Brain microvascular endothelial cell (primary cell): ENCODE data around the gene SHISA6.

ENCODE experiments used
- DNase-seq: peaks from one replicate; pipeline ENCODE4 v3.0.0-alpha.2; 2020
- H3K27ac ChIP-seq: fragments of 250-450 bp; sonication (Bioruptor Pico); 2 replicates; pipeline ENCODE4 v1.5.1; 2020; ENCODE audit warnings: mild to moderate bottlenecking, moderate library complexity
- H3K27me3 ChIP-seq: fragments of 250-450 bp; sonication (Bioruptor Pico); replicated peaks from 2 replicates; pipeline ENCODE4 v1.5.1; 2020; ENCODE audit warnings: mild to moderate bottlenecking
- H3K36me3 ChIP-seq: fragments of 250-450 bp; sonication (Bioruptor Pico); replicated peaks from 2 replicates; pipeline ENCODE4 v1.5.1; 2020; ENCODE audit warnings: mild to moderate bottlenecking
- H3K4me3 ChIP-seq: 2 replicates; pipeline ENCODE4 v1.5.1; 2011; ENCODE audit warnings: low read depth, mild to moderate bottlenecking, control low read depth, low read length, moderate library complexity
- CTCF ChIP-seq: IDR thresholded peaks from 2 replicates; pipeline ENCODE4 v1.5.1; 2011; ENCODE audit warnings: low read depth, mild to moderate bottlenecking, moderate library complexity, low read length, control low read depth, inconsistent platforms; ENCODE audit errors: missing control alignments
- in situ Hi-C: cut with HindIII; loops from 2 replicates; pipeline ENCODE4 v1.10.0; 2017; ENCODE audit warnings: low sequenced_read_pairs, low pct_ligation_motif_present

SHISA6 gene

GRCh38 chr17:11278186-11278991 is 37.4 kb downstream of the SHISA6 start:
- no peak for DNase-seq
- H3K36me3 ChIP-seq = no peaks in the 10 kb centered on the region
- in situ Hi-C loops = no loop called here
- no peaks in the 10 kb centered on the region for H3K27me3 ChIP-seq
- no peak for TF ChIP-seq CTCF
- H3K27ac ChIP-seq = no peak overlapping the region
- H3K4me3 ChIP-seq = no peak overlapping the region

- no peak overlapping the region for H3K27ac ChIP-seq
- H3K36me3 ChIP-seq = no peaks in the 10 kb centered on the region
- no peak overlapping the region for H3K4me3 ChIP-seq
- in situ Hi-C loops = no loop called here
- no peaks in the 10 kb centered on the region for H3K27me3 ChIP-seq
- TF ChIP-seq CTCF = no peak
- no peak for DNase-seq
Measured at GRCh38 chr17:11278992-11279270, 37.9 kb downstream of the SHISA6 start.

GRCh38 chr17:11279776-11280344 is 38.8 kb downstream of the SHISA6 start:
- no peak for DNase-seq
- Histone ChIP-seq H3K36me3 (no peaks in the 10 kb centered on the region), H3K27me3 (no peaks in the 10 kb centered on the region), H3K27ac (no peak overlapping the region), H3K4me3 (no peak overlapping the region)
- TF ChIP-seq CTCF = no peak
- in situ Hi-C loops = no loop called here

GRCh38 chr17:11282586-11282985 is 41.6 kb downstream of the SHISA6 start:
- Histone ChIP-seq H3K36me3 (no peaks in the 10 kb centered on the region), H3K4me3 (no peak overlapping the region), H3K27ac (no peak overlapping the region), H3K27me3 (no peaks in the 10 kb centered on the region)
- in situ Hi-C loops = no loop called here
- no peak for TF ChIP-seq CTCF
- no peak for DNase-seq

GRCh38 chr17:11284811-11285210 is 43.8 kb downstream of the SHISA6 start:
- TF ChIP-seq CTCF = no peak
- in situ Hi-C loops = no loop called here
- no peak overlapping the region for H3K27ac ChIP-seq
- H3K27me3 ChIP-seq = no peaks in the 10 kb centered on the region
- no peak overlapping the region for H3K4me3 ChIP-seq
- DNase-seq = no peak
- no peaks in the 10 kb centered on the region for H3K36me3 ChIP-seq

GRCh38 chr17:11285946-11286345 is 44.9 kb downstream of the SHISA6 start:
- in situ Hi-C loops = no loop called here
- no peak for TF ChIP-seq CTCF
- no peak for DNase-seq
- Histone ChIP-seq H3K4me3 (no peak overlapping the region), H3K27me3 (no peaks in the 10 kb centered on the region), H3K36me3 (no peaks in the 10 kb centered on the region), H3K27ac (no peak overlapping the region)
